Fibroblast of lung (primary cell): ENCODE measurements around the gene WDR33.

Source experiments
- EZH2 ChIP-seq: IDR thresholded peaks from 2 replicates; pipeline ENCODE4 v1.5.1; 2012; ENCODE audit warnings: low read length, control low read depth, mild to moderate bottlenecking; ENCODE audit errors: missing control alignments
- TF ChIP-seq, protein P1 (sequence below), 2 donors: IDR thresholded peaks in 1 of 2; conservative IDR thresholded peaks in 1 of 2; 1 replicate in 1 of 2; 2 replicates in 1 of 2; pipeline ENCODE4 v1.5.1; 2011 to 2012; ENCODE audit warnings: low read length in 2 of 2, control low read depth in 1 of 2, inconsistent platforms in 1 of 2, low read depth in 1 of 2, mild to moderate bottlenecking in 1 of 2

DNA sequence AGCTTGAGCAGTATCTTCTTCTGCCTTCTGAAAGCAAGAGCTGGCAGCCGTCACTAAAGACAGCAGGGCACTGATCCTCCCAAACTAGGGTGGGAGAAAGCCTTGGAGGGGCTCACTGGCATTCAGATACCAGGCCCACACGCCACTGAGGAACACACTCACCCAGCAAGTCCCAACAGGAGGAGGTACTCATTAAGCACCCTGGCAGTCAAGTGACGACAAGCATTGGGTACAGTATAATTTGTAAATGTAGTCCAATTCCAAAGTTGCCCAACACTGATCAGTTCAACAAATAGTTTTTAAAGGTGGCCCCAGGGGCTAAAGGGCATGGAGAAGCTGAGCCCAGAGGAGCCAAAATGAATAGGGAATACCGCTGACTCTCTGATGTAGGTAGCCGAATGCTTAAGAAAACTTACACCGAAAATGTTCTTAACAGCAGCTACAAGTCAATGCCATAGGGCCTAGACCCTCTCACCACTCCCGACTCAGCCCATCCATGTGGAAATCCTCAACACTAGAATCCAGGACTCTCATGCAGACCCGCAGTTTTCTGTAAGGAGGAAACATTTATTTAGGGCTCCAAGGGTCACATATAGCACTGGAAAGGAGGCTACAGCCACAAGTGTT, 145.6 kb downstream of the WDR33 start:
- TF ChIP-seq, protein P1, sequence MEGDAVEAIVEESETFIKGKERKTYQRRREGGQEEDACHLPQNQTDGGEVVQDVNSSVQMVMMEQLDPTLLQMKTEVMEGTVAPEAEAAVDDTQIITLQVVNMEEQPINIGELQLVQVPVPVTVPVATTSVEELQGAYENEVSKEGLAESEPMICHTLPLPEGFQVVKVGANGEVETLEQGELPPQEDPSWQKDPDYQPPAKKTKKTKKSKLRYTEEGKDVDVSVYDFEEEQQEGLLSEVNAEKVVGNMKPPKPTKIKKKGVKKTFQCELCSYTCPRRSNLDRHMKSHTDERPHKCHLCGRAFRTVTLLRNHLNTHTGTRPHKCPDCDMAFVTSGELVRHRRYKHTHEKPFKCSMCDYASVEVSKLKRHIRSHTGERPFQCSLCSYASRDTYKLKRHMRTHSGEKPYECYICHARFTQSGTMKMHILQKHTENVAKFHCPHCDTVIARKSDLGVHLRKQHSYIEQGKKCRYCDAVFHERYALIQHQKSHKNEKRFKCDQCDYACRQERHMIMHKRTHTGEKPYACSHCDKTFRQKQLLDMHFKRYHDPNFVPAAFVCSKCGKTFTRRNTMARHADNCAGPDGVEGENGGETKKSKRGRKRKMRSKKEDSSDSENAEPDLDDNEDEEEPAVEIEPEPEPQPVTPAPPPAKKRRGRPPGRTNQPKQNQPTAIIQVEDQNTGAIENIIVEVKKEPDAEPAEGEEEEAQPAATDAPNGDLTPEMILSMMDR (conservative IDR thresholded peaks at IDR 0.05 in 1 of 2, IDR thresholded peaks at IDR 0.05 in 1 of 2; ENCODE audit: low read depth in 1 of 2, low read length in 2 of 2) = no peak
- no peak for TF ChIP-seq EZH2
